Measurements from ENCODE around the gene NINL.
"Not testable (repeated sequence)": the region's sequence is repeated elsewhere in the genome, so short reads cannot be mapped to it uniquely, and the experiment has no call there.

NINL gene

GRCh38 chr20:25584905-25585704 is at the start of gene NINL:
Gene NINL (minus strand): TSS chr20:25585531. CDS start chr20:25526587, 58,944 bp downstream.
- Mint-ChIP-seq H3K4me3 (peak within 1 kb of the TSS; percentile 80), H3K9me3 (no peaks in the 10 kb centered on the region), H3K27ac (no peak within 1 kb of the TSS), H3K4me1 (peaks cover 10% of the 10 kb centered on the region), H3K27me3 (peaks cover 5% of the 10 kb centered on the region), H3K36me3 (peaks cover 2% of the 10 kb centered on the region)

GRCh38 chr20:25632940-25633790 is 47.8 kb upstream of the NINL start:
- peaks cover 2% of the 10 kb centered on the region for H3K9me3 Mint-ChIP-seq
- no peak overlapping the region for H3K4me3 Mint-ChIP-seq
- no peak overlapping the region for H3K27ac Mint-ChIP-seq
- peaks cover 17% of the 10 kb centered on the region for H3K36me3 Mint-ChIP-seq
- H3K27me3 Mint-ChIP-seq, result no peaks in the 10 kb centered on the region
- H3K4me1 Mint-ChIP-seq, result peaks cover 7% of the 10 kb centered on the region

GRCh38 chr20:25630615-25631014 is 45.3 kb upstream of the NINL start:
- H3K27me3 Mint-ChIP-seq, H3K27ac Mint-ChIP-seq, H3K4me1 Mint-ChIP-seq, H3K4me3 Mint-ChIP-seq, H3K9me3 Mint-ChIP-seq: not testable (repeated sequence)
- peaks cover 10% of the 10 kb centered on the region for H3K36me3 Mint-ChIP-seq

GRCh38 chr20:25629816-25630499 is 44.6 kb upstream of the NINL start:
- Mint-ChIP-seq H3K4me1 (peaks cover 7% of the 10 kb centered on the region), H3K4me3 (no peak overlapping the region), H3K27me3 (no peaks in the 10 kb centered on the region), H3K36me3 (peaks cover 6% of the 10 kb centered on the region), H3K27ac (no peak overlapping the region), H3K9me3 (peaks cover 5% of the 10 kb centered on the region)

GRCh38 chr20:25626779-25627178 is 41.4 kb upstream of the NINL start:
- Mint-ChIP-seq H3K4me1 (peaks cover 17% of the 10 kb centered on the region), H3K4me3 (peak overlapping the region; percentile 0), H3K27me3 (no peaks in the 10 kb centered on the region), H3K27ac (no peak overlapping the region), H3K36me3 (peaks cover 6% of the 10 kb centered on the region), H3K9me3 (peaks cover 5% of the 10 kb centered on the region)

- Mint-ChIP-seq H3K27me3 (no peaks in the 10 kb centered on the region), H3K4me3 (peak overlapping the region; percentile 95), H3K27ac (peak overlapping the region; percentile 94), H3K9me3 (peaks cover 5% of the 10 kb centered on the region), H3K36me3 (peaks cover 6% of the 10 kb centered on the region), H3K4me1 (peaks cover 17% of the 10 kb centered on the region)
These were observed 39.2 kb upstream of the NINL start for GRCh38 chr20:25624500-25624939.

- Mint-ChIP-seq H3K27me3 (no peaks in the 10 kb centered on the region), H3K9me3 (peaks cover 5% of the 10 kb centered on the region), H3K4me1 (peaks cover 17% of the 10 kb centered on the region), H3K4me3 (peak within 1 kb of the TSS; percentile 95), H3K36me3 (peaks cover 6% of the 10 kb centered on the region), H3K27ac (peak within 1 kb of the TSS; percentile 94)
These were observed 38.6 kb upstream of the NINL start, which contains the start of gene NANP for GRCh38 chr20:25623736-25624499. Gene NANP (minus strand): TSS chr20:25624014. CDS start chr20:25623948, 66 bp downstream.

GRCh38 chr20:25623225-25623735 is 37.9 kb upstream of the NINL start:
- Mint-ChIP-seq H3K9me3 (peaks cover 5% of the 10 kb centered on the region), H3K27ac (peak overlapping the region; percentile 87), H3K27me3 (no peaks in the 10 kb centered on the region), H3K36me3 (peaks cover 5% of the 10 kb centered on the region), H3K4me1 (peaks cover 17% of the 10 kb centered on the region), H3K4me3 (peak overlapping the region; percentile 95)

- Mint-ChIP-seq H3K27ac (peak overlapping the region; percentile 87), H3K4me1 (peaks cover 17% of the 10 kb centered on the region), H3K4me3 (peak overlapping the region; percentile 95), H3K9me3 (no peaks in the 10 kb centered on the region), H3K36me3 (peaks cover 1% of the 10 kb centered on the region), H3K27me3 (no peaks in the 10 kb centered on the region)
These were observed 37.3 kb upstream of the NINL start for GRCh38 chr20:25622450-25623224.

GRCh38 chr20:25622049-25622448 is 36.7 kb upstream of the NINL start:
- no peaks in the 10 kb centered on the region for H3K9me3 Mint-ChIP-seq
- H3K27me3 Mint-ChIP-seq, result no peaks in the 10 kb centered on the region
- H3K4me3 Mint-ChIP-seq, result peak overlapping the region; percentile 95
- no peak overlapping the region for H3K27ac Mint-ChIP-seq
- H3K4me1 Mint-ChIP-seq, result peaks cover 17% of the 10 kb centered on the region
- peaks cover 1% of the 10 kb centered on the region for H3K36me3 Mint-ChIP-seq

- Mint-ChIP-seq H3K27me3 (no peaks in the 10 kb centered on the region), H3K9me3 (no peaks in the 10 kb centered on the region), H3K4me1 (peaks cover 15% of the 10 kb centered on the region), H3K4me3 (no peak overlapping the region), H3K36me3 (peaks cover 5% of the 10 kb centered on the region), H3K27ac (no peak overlapping the region)
These were observed 34.2 kb upstream of the NINL start for GRCh38 chr20:25619514-25619913.

GRCh38 chr20:25608774-25609173 is 23.4 kb upstream of the NINL start:
- H3K27me3 Mint-ChIP-seq, result no peaks in the 10 kb centered on the region
- peaks cover 1% of the 10 kb centered on the region for H3K36me3 Mint-ChIP-seq
- no peaks in the 10 kb centered on the region for H3K9me3 Mint-ChIP-seq
- H3K4me1 Mint-ChIP-seq, result no peaks in the 10 kb centered on the region
- no peak overlapping the region for H3K27ac Mint-ChIP-seq
- H3K4me3 Mint-ChIP-seq, result no peak overlapping the region

GRCh38 chr20:25606094-25606695 is 20.9 kb upstream of the NINL start:
- Mint-ChIP-seq H3K9me3 (no peaks in the 10 kb centered on the region), H3K36me3 (no peaks in the 10 kb centered on the region), H3K27ac (no peak overlapping the region), H3K27me3 (no peaks in the 10 kb centered on the region), H3K4me3 (no peak overlapping the region), H3K4me1 (no peaks in the 10 kb centered on the region)

- no peak overlapping the region for H3K4me3 Mint-ChIP-seq
- H3K27me3 Mint-ChIP-seq, result no peaks in the 10 kb centered on the region
- no peaks in the 10 kb centered on the region for H3K36me3 Mint-ChIP-seq
- H3K4me1 Mint-ChIP-seq, result no peaks in the 10 kb centered on the region
- no peak overlapping the region for H3K27ac Mint-ChIP-seq
- H3K9me3 Mint-ChIP-seq, result no peaks in the 10 kb centered on the region
These were observed 19.8 kb upstream of the NINL start for GRCh38 chr20:25605148-25605547.
